ENCODE results near the gene CCDC170. TPM values are rescaled to one million over a fixed set of nuclear protein-coding genes. Genes with fewer than 3 reads are reported as not detected.
A peak's percentile ranks its signal among the peaks of the same experiment; 100 is the strongest.

Gene CCDC170
- total and polyA plus RNA-seq, 9 of the 15 experiments (the other 6 are each of a cell fraction or from before 2014, with no cell fraction given), result 0.01 to 0.18 (median 0.05) TPM; not detected in 6

DNA sequence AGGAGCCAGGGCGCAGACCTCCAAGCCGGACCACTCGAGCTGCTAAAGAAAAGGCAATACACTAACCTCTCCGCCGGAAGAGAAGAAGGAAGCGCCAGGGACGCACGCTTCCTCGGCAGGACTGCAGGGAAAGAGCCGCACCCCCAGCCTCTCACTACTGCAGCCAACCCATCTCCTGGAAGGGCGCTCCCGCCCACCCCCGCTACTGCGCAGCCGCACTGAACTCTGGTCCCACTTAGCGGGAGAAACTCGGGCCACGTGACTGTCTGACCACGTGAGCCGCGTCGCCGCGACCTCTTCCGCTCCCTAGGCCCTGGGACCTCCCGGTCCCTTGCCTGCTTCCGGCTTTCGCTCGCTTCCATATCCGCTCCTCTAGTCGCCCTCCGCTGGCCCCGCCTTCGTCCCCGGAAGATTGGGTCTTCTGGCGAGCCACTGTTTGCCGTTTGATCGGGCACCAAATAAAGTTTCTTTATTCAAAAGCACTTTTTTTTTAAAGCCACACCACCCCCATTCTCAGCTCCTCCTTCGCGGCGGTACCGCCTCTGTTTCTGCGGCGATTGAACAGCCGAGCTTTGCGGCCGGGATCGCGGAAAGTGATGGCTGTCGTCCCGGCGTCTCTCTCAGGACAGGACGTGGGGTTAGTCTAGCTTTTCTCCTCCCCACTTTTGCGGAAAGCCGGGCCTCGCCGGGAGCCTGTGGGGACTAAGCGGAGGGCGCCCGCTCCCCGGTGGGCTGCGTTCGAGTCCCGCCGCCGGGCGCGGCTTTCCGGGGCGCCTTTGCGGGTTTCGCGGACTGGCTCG is 41.7 kb upstream of the CCDC170 start, which contains the start of gene RMND1 (continued):
- no peak for TF ChIP-seq ZNF174 (CRISPR knock-in tag; IDR thresholded peaks at IDR 0.05)
- TF ChIP-seq, protein P1, sequence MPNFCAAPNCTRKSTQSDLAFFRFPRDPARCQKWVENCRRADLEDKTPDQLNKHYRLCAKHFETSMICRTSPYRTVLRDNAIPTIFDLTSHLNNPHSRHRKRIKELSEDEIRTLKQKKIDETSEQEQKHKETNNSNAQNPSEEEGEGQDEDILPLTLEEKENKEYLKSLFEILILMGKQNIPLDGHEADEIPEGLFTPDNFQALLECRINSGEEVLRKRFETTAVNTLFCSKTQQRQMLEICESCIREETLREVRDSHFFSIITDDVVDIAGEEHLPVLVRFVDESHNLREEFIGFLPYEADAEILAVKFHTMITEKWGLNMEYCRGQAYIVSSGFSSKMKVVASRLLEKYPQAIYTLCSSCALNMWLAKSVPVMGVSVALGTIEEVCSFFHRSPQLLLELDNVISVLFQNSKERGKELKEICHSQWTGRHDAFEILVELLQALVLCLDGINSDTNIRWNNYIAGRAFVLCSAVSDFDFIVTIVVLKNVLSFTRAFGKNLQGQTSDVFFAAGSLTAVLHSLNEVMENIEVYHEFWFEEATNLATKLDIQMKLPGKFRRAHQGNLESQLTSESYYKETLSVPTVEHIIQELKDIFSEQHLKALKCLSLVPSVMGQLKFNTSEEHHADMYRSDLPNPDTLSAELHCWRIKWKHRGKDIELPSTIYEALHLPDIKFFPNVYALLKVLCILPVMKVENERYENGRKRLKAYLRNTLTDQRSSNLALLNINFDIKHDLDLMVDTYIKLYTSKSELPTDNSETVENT (CRISPR knock-in tag; IDR thresholded peaks at IDR 0.05), result peak; percentile 87
- peak; percentile 48; the same call in 1 of the 2 replicates for TF ChIP-seq TEAD4 (IDR thresholded peaks at IDR 0.05; ENCODE audit: low read length)
- TF ChIP-seq TEAD4 (CRISPR knock-in tag; IDR thresholded peaks at IDR 0.05; ENCODE audit: borderline replicate concordance), result no peak
- TF ChIP-seq JUND (IDR thresholded peaks at IDR 0.05; ENCODE audit: borderline replicate concordance, low read depth, low read length), result peak; percentile 63
- TF ChIP-seq JUND (tag; IDR thresholded peaks at IDR 0.05; ENCODE audit: borderline replicate concordance, low read depth, low read length), result 0 out of 3 replicates have a peak, but pooled peaks have one; percentile 50
- TF ChIP-seq FOS (IDR thresholded peaks at IDR 0.05; ENCODE audit: extremely low read depth, insufficient read length), result peak; percentile 61
- peak in 1 of 2 experiments; percentile 89; a peak in 2 of 4 replicates for TF ChIP-seq SRF (CRISPR knock-in tag; IDR thresholded peaks at IDR 0.05)
- TF ChIP-seq HCFC1 (IDR thresholded peaks at IDR 0.05; ENCODE audit: low read depth, low read length), result peak; percentile 82
- peak; percentile 96 for TF ChIP-seq POLR2G (IDR thresholded peaks at IDR 0.05; ENCODE audit: low read depth, low read length)
- TF ChIP-seq, protein P2, sequence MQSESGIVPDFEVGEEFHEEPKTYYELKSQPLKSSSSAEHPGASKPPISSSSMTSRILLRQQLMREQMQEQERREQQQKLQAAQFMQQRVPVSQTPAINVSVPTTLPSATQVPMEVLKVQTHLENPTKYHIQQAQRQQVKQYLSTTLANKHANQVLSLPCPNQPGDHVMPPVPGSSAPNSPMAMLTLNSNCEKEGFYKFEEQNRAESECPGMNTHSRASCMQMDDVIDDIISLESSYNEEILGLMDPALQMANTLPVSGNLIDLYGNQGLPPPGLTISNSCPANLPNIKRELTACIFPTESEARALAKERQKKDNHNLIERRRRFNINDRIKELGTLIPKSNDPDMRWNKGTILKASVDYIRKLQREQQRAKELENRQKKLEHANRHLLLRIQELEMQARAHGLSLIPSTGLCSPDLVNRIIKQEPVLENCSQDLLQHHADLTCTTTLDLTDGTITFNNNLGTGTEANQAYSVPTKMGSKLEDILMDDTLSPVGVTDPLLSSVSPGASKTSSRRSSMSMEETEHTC (IDR thresholded peaks at IDR 0.05), result peak; percentile 88
- peak; percentile 83; the same call in 1 of the 2 replicates for TF ChIP-seq PHF8 (IDR thresholded peaks at IDR 0.05; ENCODE audit: borderline replicate concordance, low read length)
- no peak for TF ChIP-seq ZNF778 (CRISPR knock-in tag; IDR thresholded peaks at IDR 0.05)
- TF ChIP-seq, protein P3, sequence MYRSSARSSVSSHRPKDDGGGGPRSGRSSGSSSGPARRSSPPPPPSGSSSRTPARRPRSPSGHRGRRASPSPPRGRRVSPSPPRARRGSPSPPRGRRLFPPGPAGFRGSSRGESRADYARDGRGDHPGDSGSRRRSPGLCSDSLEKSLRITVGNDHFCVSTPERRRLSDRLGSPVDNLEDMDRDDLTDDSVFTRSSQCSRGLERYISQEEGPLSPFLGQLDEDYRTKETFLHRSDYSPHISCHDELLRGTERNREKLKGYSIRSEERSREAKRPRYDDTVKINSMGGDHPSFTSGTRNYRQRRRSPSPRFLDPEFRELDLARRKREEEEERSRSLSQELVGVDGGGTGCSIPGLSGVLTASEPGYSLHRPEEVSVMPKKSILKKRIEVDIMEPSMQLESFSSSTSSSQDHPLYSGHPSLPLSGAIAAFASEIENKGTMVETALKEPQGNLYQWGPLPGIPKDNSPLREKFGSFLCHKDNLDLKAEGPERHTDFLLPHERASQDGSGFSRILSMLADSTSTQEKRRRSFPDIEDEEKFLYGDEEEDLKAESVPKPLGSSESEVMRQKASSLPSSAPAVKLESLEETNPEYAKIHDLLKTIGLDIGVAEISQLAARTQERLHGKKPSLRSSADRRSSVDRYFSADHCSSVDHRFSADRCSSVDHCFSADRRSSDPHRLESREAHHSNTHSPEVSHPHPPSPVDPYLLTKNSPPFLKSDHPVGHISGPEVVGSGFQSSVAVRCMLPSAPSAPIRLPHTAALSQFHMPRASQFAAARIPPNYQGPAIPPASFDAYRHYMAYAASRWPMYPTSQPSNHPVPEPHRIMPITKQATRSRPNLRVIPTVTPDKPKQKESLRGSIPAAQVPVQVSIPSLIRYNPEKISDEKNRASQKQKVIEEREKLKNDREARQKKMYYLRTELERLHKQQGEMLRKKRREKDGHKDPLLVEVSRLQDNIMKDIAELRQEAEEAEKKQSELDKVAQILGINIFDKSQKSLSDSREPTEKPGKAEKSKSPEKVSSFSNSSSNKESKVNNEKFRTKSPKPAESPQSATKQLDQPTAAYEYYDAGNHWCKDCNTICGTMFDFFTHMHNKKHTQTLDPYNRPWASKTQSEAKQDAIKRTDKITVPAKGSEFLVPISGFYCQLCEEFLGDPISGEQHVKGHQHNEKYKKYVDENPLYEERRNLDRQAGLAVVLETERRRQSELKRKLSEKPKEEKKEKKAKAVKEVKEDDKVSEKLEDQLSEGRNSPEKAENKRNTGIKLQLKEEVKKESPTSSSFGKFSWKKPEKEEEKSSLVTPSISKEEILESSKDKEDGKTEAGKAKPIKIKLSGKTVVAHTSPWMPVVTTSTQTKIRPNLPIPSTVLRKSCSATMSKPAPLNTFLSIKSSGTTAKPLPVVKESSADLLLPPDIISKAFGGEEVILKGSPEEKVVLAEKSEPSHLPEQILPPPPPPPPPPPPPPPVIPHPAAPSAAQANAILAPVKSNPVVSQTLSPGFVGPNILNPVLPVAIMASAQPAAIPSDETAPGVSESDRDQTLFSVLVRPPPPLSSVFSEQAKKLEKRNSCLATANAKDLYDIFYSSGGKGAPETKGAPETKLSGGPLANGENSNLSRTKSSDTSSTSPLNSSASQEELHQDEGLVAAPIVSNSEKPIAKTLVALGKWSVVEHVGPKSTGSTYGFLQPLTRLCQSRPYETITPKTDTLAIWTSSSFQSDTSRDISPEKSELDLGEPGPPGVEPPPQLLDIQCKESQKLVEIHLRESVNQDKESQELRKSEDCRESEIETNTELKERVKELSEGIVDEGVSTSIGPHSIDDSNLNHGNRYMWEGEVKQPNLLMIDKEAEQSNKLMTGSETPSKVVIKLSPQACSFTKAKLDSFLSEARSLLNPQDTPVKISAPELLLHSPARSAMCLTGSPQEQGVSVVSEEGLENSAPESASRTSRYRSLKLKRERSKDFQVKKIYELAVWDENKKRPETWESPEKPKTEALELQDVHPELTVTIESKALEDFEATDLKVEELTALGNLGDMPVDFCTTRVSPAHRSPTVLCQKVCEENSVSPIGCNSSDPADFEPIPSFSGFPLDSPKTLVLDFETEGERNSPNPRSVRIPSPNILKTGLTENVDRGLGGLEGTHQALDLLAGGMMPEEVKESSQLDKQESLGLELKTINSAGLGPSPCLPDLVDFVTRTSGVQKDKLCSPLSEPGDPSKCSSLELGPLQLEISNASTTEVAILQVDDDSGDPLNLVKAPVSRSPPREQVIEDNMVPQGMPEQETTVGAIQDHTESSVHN (IDR thresholded peaks at IDR 0.05; ENCODE audit: borderline replicate concordance in 1 of 2, low read depth in 1 of 2), result peak in 1 of 2 experiments; percentile 64; a peak in 1 of 4 replicates
- TF ChIP-seq ZNF133 (CRISPR knock-in tag; IDR thresholded peaks at IDR 0.05), result no peak
